Measurements from ENCODE around the gene AKIRIN2. TPM values are rescaled to one million over a fixed set of nuclear protein-coding genes. Genes with fewer than 3 reads are reported as not detected.

The AKIRIN2 gene
- total and polyA plus RNA-seq, 10 of the 15 experiments (the other 5 are each of a cell fraction or from before 2014, with no cell fraction given), result 12.7 to 82.2 (median 42.6) TPM

DNA sequence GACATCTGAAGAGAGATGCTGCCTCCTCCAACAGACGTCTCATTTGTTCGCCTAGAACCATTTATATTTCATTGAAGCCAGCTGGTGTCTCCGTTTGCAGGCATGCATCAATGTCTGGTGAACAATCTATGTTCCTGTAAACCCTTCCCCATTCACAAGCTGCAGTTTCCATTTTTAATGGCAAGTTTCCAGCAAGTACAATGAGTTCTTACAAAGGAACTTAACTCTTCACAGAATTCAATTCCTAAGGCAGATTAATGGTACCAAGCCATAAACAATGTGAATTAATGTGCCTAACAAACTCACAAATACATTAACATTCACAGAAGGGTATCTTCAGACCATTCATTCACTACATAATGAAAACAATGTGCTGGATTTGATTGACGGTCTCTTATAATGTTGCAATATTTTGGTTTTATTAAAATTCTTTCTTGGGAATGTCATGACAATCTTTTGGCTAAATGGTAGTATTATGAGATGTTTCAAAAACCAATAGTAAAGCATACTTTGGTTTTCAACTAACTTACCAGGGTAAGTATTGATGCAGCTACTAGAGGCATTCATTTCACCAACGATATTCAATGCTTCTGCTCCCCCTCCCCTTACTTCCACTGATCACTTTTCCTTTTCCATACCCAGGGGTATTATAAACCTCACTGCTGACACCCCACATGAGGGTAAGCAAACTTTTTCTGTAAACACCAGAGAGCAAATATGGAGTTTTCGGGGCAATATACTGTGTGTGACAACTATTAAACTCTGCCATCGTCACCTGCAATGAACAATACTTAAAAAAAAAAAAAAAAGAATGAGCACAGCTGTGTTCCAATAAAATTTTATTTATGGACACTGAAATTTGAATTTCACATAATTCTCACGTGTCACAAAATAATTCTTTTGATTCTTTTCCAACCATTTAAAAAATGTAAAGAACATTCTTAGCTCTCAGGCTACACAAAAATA is 4.2 kb downstream of the AKIRIN2 start:
- peak overlapping the region; percentile 96 for H3K4me3 ChIP-seq
- peaks cover 0 to 6% of the 10 kb centered on the region in 2 experiments; a peak in 3 of 4 replicates for H3K36me3 ChIP-seq (ENCODE audit: control insufficient read depth in 2 of 2, insufficient read depth in 2 of 2, low read length in 1 of 2)
- FAIRE-seq (no peak), DNase-seq (ENCODE audit: low read depth, low spot score) (no peak), ATAC-seq (no peak)
- BruUV-seq (replicated peaks), result no TSS peak
- peak overlapping the region; percentile 98 for H3K9ac ChIP-seq (ENCODE audit: control insufficient read depth, insufficient read depth, low read length)
- 28% methylated on average over 8 of the region's 8 CpGs for WGBS (ENCODE audit: insufficient coverage, insufficient replicate concordance, low lambda C conversion rate, missing lambda C conversion rate)
- CTCF ChIA-PET, result interaction anchor here (0.6 to 2.1 kb wide), 20 partner anchors 12 to 255 kb away, joined by 3 to 11 read pairs (median 4); no protein-coding TSS in a partner anchor
- peak overlapping the region; percentile 68 for H3K4me2 ChIP-seq (ENCODE audit: control insufficient read depth, insufficient read depth)
- no peaks in the 10 kb centered on the region for H3K27me3 ChIP-seq (replicated peaks in 1 of 2; ENCODE audit: control insufficient read depth in 2 of 2, insufficient read depth in 2 of 2, low read length in 1 of 2)
- in situ Hi-C loops (cut with MboI), result no loop called here
- TF ChIP-seq ZNF622 (IDR thresholded peaks at IDR 0.05), result no peak
- TF ChIP-seq SIN3A (IDR thresholded peaks at IDR 0.05; ENCODE audit: low read depth, low read length), result no peak
- no peak for TF ChIP-seq RAD21 (IDR thresholded peaks at IDR 0.05; ENCODE audit: insufficient read depth, low read depth, low read length)
- TF ChIP-seq CTCF (IDR thresholded peaks at IDR 0.05 in 2 of 3, conservative IDR thresholded peaks at IDR 0.05 in 1 of 3; ENCODE audit: control insufficient read depth in 2 of 3, extremely low read depth in 1 of 3, insufficient read depth in 1 of 3, low read depth in 3 of 3, low read length in 3 of 3), result no peak
- TF ChIP-seq SUPT20H (IDR thresholded peaks at IDR 0.05; ENCODE audit: borderline replicate concordance, control insufficient read depth, low read depth, low read length), result no peak
- TF ChIP-seq NKRF (conservative IDR thresholded peaks at IDR 0.05), result 0 out of 2 replicates have a peak, but pooled peaks have one; percentile 25
- TF ChIP-seq SMAD1 (IDR thresholded peaks at IDR 0.05; ENCODE audit: low read depth, partially characterized antibody), result peak; percentile 9
- TF ChIP-seq RELA (IDR thresholded peaks at IDR 0.05; ENCODE audit: borderline replicate concordance, partially characterized antibody), result no peak
- no peak for TF ChIP-seq PML (IDR thresholded peaks at IDR 0.05; ENCODE audit: low read length)
- no peak for TF ChIP-seq ELK1 (IDR thresholded peaks at IDR 0.05; ENCODE audit: low read depth, low read length)
- TF ChIP-seq, protein P1, sequence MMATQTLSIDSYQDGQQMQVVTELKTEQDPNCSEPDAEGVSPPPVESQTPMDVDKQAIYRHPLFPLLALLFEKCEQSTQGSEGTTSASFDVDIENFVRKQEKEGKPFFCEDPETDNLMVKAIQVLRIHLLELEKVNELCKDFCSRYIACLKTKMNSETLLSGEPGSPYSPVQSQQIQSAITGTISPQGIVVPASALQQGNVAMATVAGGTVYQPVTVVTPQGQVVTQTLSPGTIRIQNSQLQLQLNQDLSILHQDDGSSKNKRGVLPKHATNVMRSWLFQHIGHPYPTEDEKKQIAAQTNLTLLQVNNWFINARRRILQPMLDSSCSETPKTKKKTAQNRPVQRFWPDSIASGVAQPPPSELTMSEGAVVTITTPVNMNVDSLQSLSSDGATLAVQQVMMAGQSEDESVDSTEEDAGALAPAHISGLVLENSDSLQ (IDR thresholded peaks at IDR 0.05), result peak; percentile 40; the same call in 1 of the 2 replicates
- no peaks in the 10 kb centered on the region for H3K9me3 ChIP-seq (replicated peaks; ENCODE audit: control insufficient read depth, insufficient read depth, low read length)
- POLR2A ChIA-PET, result interaction anchor here (0.6 to 3.9 kb wide), 19 partner anchors 8 to 1678 kb away, joined by 3 to 28 read pairs (median 3); partner anchors contain the start of genes ORC3 and RARS2
- H3K79me2 ChIP-seq (ENCODE audit: control insufficient read depth, insufficient read depth, low read length), result peaks cover 90% of the 10 kb centered on the region
- H3K27ac ChIP-seq (ENCODE audit: control insufficient read depth, insufficient read depth), result peak overlapping the region; percentile 97; the same call in 1 of the 2 replicates
- RAD21 ChIA-PET (ENCODE audit: unreplicated experiment), result interaction anchor here (0.7 to 4.3 kb wide), 26 partner anchors 8 to 1173 kb away, joined by 3 to 54 read pairs (median 6); no protein-coding TSS in a partner anchor
- SMC1A ChIA-PET (ENCODE audit: uncharacterized antibody, unreplicated experiment), result interaction anchor here (0.6 to 8.9 kb wide), 44 partner anchors 7 to 1176 kb away, joined by 3 to 83 read pairs (median 5); partner anchors contain the start of genes ORC3 and RARS2
- H3K4me1 ChIP-seq (ENCODE audit: control insufficient read depth, insufficient read depth, low read length), result peaks cover 11% of the 10 kb centered on the region; the same call in 1 of the 2 replicates
- H2AFZ ChIP-seq (ENCODE audit: control insufficient read depth, low read depth, low read length), result no peak overlapping the region
- intact Hi-C loops (cut with micrococcal nuclease; ENCODE audit: unreplicated experiment), result loop anchor here (5.0 kb wide), 3 partner anchors 34 to 1174 kb away; no protein-coding TSS in a partner anchor
- H4K20me1 ChIP-seq (ENCODE audit: control insufficient read depth, insufficient read depth), result no peaks in the 10 kb centered on the region

All from GM12878 (cell line).